Testis (tissue), 2 donors: Measurements from ENCODE around the gene KCNJ16.

Source experiments
- POLR2A ChIP-seq: fragments of 450-650 bp; IDR thresholded peaks from one replicate; pipeline ENCODE4 v1.6.1; 2017; ENCODE audit warnings: antibody characterized with exemption, mild to moderate bottlenecking, moderate library complexity
- TF ChIP-seq, protein P1 (sequence below), 3 experiments: fragments of 450-650 bp in 2 of 3; fragments of 200-600 bp in 1 of 3; sonication (generic) in 1 of 3; IDR thresholded peaks; one replicate each; pipeline ENCODE4 v1.5.1; 2016 to 2019; ENCODE audit warnings: antibody characterized with exemption in 3 of 3, mild to moderate bottlenecking in 2 of 3, moderate library complexity in 1 of 3

DNA sequence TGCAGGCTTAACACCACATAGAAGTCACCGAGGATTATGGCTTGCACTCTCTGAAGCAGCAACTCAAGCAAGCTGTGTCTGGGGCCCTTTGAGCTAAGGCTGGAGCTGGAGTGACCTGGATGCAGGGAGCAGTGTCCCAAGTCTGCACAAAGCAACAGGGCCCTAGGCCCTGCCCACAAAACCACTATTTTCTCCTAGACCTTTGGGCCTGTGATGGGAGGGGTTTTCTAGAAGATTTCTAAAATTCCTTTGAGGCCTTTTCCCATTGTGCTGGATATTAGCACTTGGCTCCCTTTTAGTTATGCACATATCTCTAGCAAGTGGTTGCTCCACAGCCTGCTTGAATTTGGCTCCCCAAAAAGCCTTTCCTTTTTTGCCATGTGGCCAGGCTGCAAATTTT is 44.5 kb downstream of the KCNJ16 start:
- TF ChIP-seq POLR2A, result no peak
- TF ChIP-seq, protein P1, sequence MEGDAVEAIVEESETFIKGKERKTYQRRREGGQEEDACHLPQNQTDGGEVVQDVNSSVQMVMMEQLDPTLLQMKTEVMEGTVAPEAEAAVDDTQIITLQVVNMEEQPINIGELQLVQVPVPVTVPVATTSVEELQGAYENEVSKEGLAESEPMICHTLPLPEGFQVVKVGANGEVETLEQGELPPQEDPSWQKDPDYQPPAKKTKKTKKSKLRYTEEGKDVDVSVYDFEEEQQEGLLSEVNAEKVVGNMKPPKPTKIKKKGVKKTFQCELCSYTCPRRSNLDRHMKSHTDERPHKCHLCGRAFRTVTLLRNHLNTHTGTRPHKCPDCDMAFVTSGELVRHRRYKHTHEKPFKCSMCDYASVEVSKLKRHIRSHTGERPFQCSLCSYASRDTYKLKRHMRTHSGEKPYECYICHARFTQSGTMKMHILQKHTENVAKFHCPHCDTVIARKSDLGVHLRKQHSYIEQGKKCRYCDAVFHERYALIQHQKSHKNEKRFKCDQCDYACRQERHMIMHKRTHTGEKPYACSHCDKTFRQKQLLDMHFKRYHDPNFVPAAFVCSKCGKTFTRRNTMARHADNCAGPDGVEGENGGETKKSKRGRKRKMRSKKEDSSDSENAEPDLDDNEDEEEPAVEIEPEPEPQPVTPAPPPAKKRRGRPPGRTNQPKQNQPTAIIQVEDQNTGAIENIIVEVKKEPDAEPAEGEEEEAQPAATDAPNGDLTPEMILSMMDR (IDR thresholded peaks at IDR 0.05), result no peak
